Neutrophil (primary cell): ENCODE data around the gene ZNF536.

Source experiments
- H3K27ac ChIP-seq: fragments of 200-600 bp; sonication (generic); 2 replicates; pipeline ENCODE4 v1.5.1; 2016; ENCODE audit warnings: mild to moderate bottlenecking, moderate library complexity
- H3K27me3 ChIP-seq: fragments of 200-600 bp; sonication (generic); 2 replicates; pipeline ENCODE4 v1.6.0; 2016; ENCODE audit warnings: mild to moderate bottlenecking
- H3K36me3 ChIP-seq: fragments of 200-600 bp; sonication (generic); 2 replicates; pipeline ENCODE4 v1.5.1; 2017
- H3K4me1 ChIP-seq, 2 experiments: fragments of 200-600 bp in 1 of 2; sonication (generic) in 1 of 2; 1 replicate in 1 of 2; 2 replicates in 1 of 2; pipeline versions ENCODE4 v1.5.1 to v1.6.1; 2013 to 2016; ENCODE audit warnings: low read depth in 1 of 2, low read length in 1 of 2, mild to moderate bottlenecking in 1 of 2, moderate library complexity in 1 of 2; ENCODE audit not compliant: control insufficient read depth in 1 of 2, insufficient read depth in 1 of 2
- H3K4me3 ChIP-seq, 2 experiments: fragments of 200-600 bp in 1 of 2; sonication (generic) in 1 of 2; 1 replicate in 1 of 2; 2 replicates in 1 of 2; pipeline ENCODE4 v1.5.1; 2013 to 2016; ENCODE audit warnings: low read depth in 1 of 2, low read length in 1 of 2, mild to moderate bottlenecking in 1 of 2, moderate library complexity in 1 of 2
- H3K9me3 ChIP-seq: fragments of 200-600 bp; sonication (generic); 2 replicates; pipeline ENCODE4 v1.5.1; 2016
- CTCF ChIP-seq: fragments of 200-600 bp; sonication (generic); IDR thresholded peaks from 2 replicates; pipeline ENCODE4 v1.5.1; 2016; ENCODE audit warnings: antibody characterized with exemption

Gene ZNF536

GRCh38 chr19:30379841-30380610, 7.8 kb downstream of the ZNF536 start:
- TF ChIP-seq CTCF, result no peak
- Histone ChIP-seq H3K4me3 (no peak overlapping the region), H3K27me3 (peaks cover 27% of the 10 kb centered on the region), H3K4me1 (no peaks in the 10 kb centered on the region), H3K27ac (no peak overlapping the region), H3K36me3 (no peaks in the 10 kb centered on the region), H3K9me3 (no peaks in the 10 kb centered on the region)

GRCh38 chr19:30381366-30381765, 9.2 kb downstream of the ZNF536 start:
- peaks cover 13% of the 10 kb centered on the region for H3K27me3 ChIP-seq
- TF ChIP-seq CTCF, result no peak
- no peaks in the 10 kb centered on the region for H3K9me3 ChIP-seq
- no peak overlapping the region for H3K27ac ChIP-seq
- H3K4me3 ChIP-seq, result no peak overlapping the region
- H3K4me1 ChIP-seq, result no peaks in the 10 kb centered on the region
- no peaks in the 10 kb centered on the region for H3K36me3 ChIP-seq

GRCh38 chr19:30385174-30385573, 13.0 kb downstream of the ZNF536 start:
- Histone ChIP-seq H3K9me3 (no peaks in the 10 kb centered on the region), H3K27me3 (no peaks in the 10 kb centered on the region), H3K27ac (no peak overlapping the region), H3K36me3 (no peaks in the 10 kb centered on the region), H3K4me1 (no peaks in the 10 kb centered on the region), H3K4me3 (no peak overlapping the region)
- no peak for TF ChIP-seq CTCF

- Histone ChIP-seq H3K27me3 (no peaks in the 10 kb centered on the region), H3K4me1 (no peaks in the 10 kb centered on the region), H3K36me3 (no peaks in the 10 kb centered on the region), H3K9me3 (no peaks in the 10 kb centered on the region), H3K4me3 (no peak overlapping the region), H3K27ac (no peak overlapping the region)
- no peak for TF ChIP-seq CTCF
Measured at GRCh38 chr19:30385666-30386065, 13.5 kb downstream of the ZNF536 start.

- Histone ChIP-seq H3K4me3 (no peak overlapping the region), H3K36me3 (no peaks in the 10 kb centered on the region), H3K27me3 (peaks cover 8% of the 10 kb centered on the region), H3K4me1 (no peaks in the 10 kb centered on the region), H3K9me3 (no peaks in the 10 kb centered on the region), H3K27ac (no peak overlapping the region)
- no peak for TF ChIP-seq CTCF
Measured at GRCh38 chr19:30386551-30387143, 14.5 kb downstream of the ZNF536 start.
